Lung (tissue), 12 donors: Measurements from ENCODE around the gene SP6. TPM values are rescaled to one million over a fixed set of nuclear protein-coding genes. Genes with fewer than 3 reads are reported as not detected.

Experiments
- ATAC-seq: fragments of 200-7000 bp; cut with Tn5 transposase; one replicate; pipeline ENCODE4 v1.9.1; 2020; ENCODE audit warnings: moderate number of reproducible peaks; ENCODE audit not compliant: insufficient read depth, low FRiP score
- DNase-seq, 3 donors: peaks; one replicate each; pipeline ENCODE4 v3.0.0-alpha.2; 2013 to 2017
- H3K27ac ChIP-seq, 2 donors: one replicate each; pipeline ENCODE4 v1.5.1; 2013; ENCODE audit warnings: mild to moderate bottlenecking in 2 of 2, moderate library complexity in 2 of 2, control low read depth in 1 of 2, inconsistent platforms in 1 of 2, low read depth in 1 of 2, low read length in 1 of 2
- H3K27me3 ChIP-seq, 3 donors: one replicate each; pipeline ENCODE4 v1.5.1; 2013; ENCODE audit warnings: low read length in 2 of 3; ENCODE audit not compliant: control insufficient read depth in 3 of 3, insufficient read depth in 3 of 3
- H3K36me3 ChIP-seq, 4 donors: one replicate each; pipeline ENCODE4 v1.5.1; 2013; ENCODE audit warnings: low read length in 4 of 4, mild to moderate bottlenecking in 1 of 4, moderate library complexity in 1 of 4; ENCODE audit not compliant: control insufficient read depth in 4 of 4, insufficient read depth in 4 of 4
- H3K4me1 ChIP-seq, 5 donors: one replicate each; pipeline ENCODE4 v1.5.1; 2013; ENCODE audit warnings: low read length in 5 of 5, mild to moderate bottlenecking in 2 of 5, moderate library complexity in 1 of 5; ENCODE audit not compliant: control insufficient read depth in 5 of 5, insufficient read depth in 5 of 5
- H3K4me3 ChIP-seq: one replicate; pipeline ENCODE4 v1.5.1; 2013; ENCODE audit warnings: mild to moderate bottlenecking, control low read depth, moderate library complexity
- H3K9ac ChIP-seq, 2 donors: one replicate each; pipeline ENCODE4 v1.5.1; 2013; ENCODE audit warnings: low read length in 2 of 2, control low read depth in 1 of 2; ENCODE audit not compliant: insufficient read depth in 1 of 2
- H3K9me3 ChIP-seq, 4 donors: one replicate each; pipeline ENCODE4 v1.5.1; 2013; ENCODE audit warnings: low read length in 3 of 4, mild to moderate bottlenecking in 1 of 4, moderate library complexity in 1 of 4; ENCODE audit not compliant: control insufficient read depth in 4 of 4, insufficient read depth in 3 of 4
- CTCF ChIP-seq: IDR thresholded peaks from 2 replicates; pipeline ENCODE4 v1.5.1; 2012; ENCODE audit warnings: mild to moderate bottlenecking; ENCODE audit errors: control extremely low read depth, extremely low read depth
- WGBS, 2 donors: extraction: QIAGEN DNeasy Blood & Tissue Kit; methylation state at CpG; one replicate each; pipeline ENCODE4 v1.1.7; 2013; 5-methylcytosine and 5-hydroxymethylcytosine counted together
- polyA plus RNA-seq, 2 donors: library from polyadenylated mRNA; stranded (reverse); fragments of 200-250 nt; gene quantifications; one replicate each; pipeline ENCODE4 v1.2.1, GENCODE V29; 2013
- total RNA-seq, 2 donors: library from RNA; depleted of rRNA in 1 of 2; stranded (reverse); fragments of >200 nt in 1 of 2; gene quantifications; one replicate each; pipeline ENCODE4 v1.2.1, GENCODE V29; 2014 to 2021
- donor health status: control.
- donor health status: control.
- donor health status: Bipolar disorder and iron deficiency.
- donor health status: healthy.
- donor health status: DM: yes; HTN: yes; CAD: no.

Gene SP6
- total and polyA plus RNA-seq, 4 donors = 2.3 to 4.5 (median 3.5) TPM

- no peak for ATAC-seq
- no peak for TF ChIP-seq CTCF
- Histone ChIP-seq H3K36me3 (no peaks in the 10 kb centered on the region), H3K4me3 (no peak overlapping the region), H3K9me3 (no peaks in the 10 kb centered on the region), H3K4me1 (peaks cover 0 to 44% (median 9%) of the 10 kb centered on the region in 5 donors), H3K9ac (no peak overlapping the region), H3K27me3 (peaks cover 0 to 15% (median 13%) of the 10 kb centered on the region in 3 donors), H3K27ac (no peak overlapping the region)
- no peak for DNase-seq
- 72 to 82% methylated on average over 4 of the region's 4 CpGs for WGBS, 2 donors
These were observed 22.5 kb upstream of the SP6 start for GRCh38 chr17:47873200-47874090.

GRCh38 chr17:47872651-47873161 is 21.7 kb upstream of the SP6 start:
- ATAC-seq (no peak), DNase-seq (no peak)
- H3K27ac ChIP-seq = no peak overlapping the region
- peaks cover 0 to 3% (median 0%) of the 10 kb centered on the region in 4 donors for H3K9me3 ChIP-seq
- no peak overlapping the region for H3K4me3 ChIP-seq
- H3K4me1 ChIP-seq = peaks cover 0 to 38% (median 4%) of the 10 kb centered on the region in 5 donors
- WGBS, 2 donors = 62 to 65% methylated on average over 14 to 15 of the region's 15 CpGs
- H3K9ac ChIP-seq = no peak overlapping the region
- H3K36me3 ChIP-seq = no peaks in the 10 kb centered on the region
- TF ChIP-seq CTCF = no peak
- H3K27me3 ChIP-seq = peaks cover 0 to 20% (median 13%) of the 10 kb centered on the region in 3 donors

GRCh38 chr17:47872019-47872650 is 21.2 kb upstream of the SP6 start:
- 23 to 41% methylated on average over 29 of the region's 29 CpGs for WGBS, 2 donors
- DNase-seq = no peak
- H3K36me3 ChIP-seq = no peaks in the 10 kb centered on the region
- no peak overlapping the region for H3K9ac ChIP-seq
- H3K4me3 ChIP-seq = no peak overlapping the region
- peaks cover 0 to 33% (median 0%) of the 10 kb centered on the region in 5 donors for H3K4me1 ChIP-seq
- peaks cover 0 to 3% (median 0%) of the 10 kb centered on the region in 4 donors for H3K9me3 ChIP-seq
- no peak for TF ChIP-seq CTCF
- H3K27ac ChIP-seq = no peak overlapping the region
- ATAC-seq = no peak
- H3K27me3 ChIP-seq = peaks cover 0 to 21% (median 13%) of the 10 kb centered on the region in 3 donors
